Right kidney (tissue), 1 donor: ENCODE results near the gene NCOA3.

Experiments used
- DNase-seq: peaks from one replicate; pipeline ENCODE4 v3.0.0-alpha.2; 2016

NCOA3 gene

GRCh38 chr20:47682028-47682783 is 180.5 kb downstream of the NCOA3 start:
- no peak for DNase-seq

- no peak for DNase-seq
These were observed 181.2 kb downstream of the NCOA3 start for GRCh38 chr20:47682916-47683315.

GRCh38 chr20:47684306-47685080 is 182.8 kb downstream of the NCOA3 start:
- DNase-seq, result no peak

- DNase-seq, result no peak
These were observed 184.9 kb downstream of the NCOA3 start for GRCh38 chr20:47686545-47686944.

GRCh38 chr20:47687095-47687987 is 185.7 kb downstream of the NCOA3 start:
- no peak for DNase-seq

GRCh38 chr20:47688385-47689381 is 187.0 kb downstream of the NCOA3 start:
- DNase-seq, result no peak

- DNase-seq, result no peak
These were observed 188.0 kb downstream of the NCOA3 start for GRCh38 chr20:47689731-47690130.

GRCh38 chr20:47691625-47692024 is 189.9 kb downstream of the NCOA3 start:
- DNase-seq, result peak; percentile 51

GRCh38 chr20:47694021-47694818 is 192.5 kb downstream of the NCOA3 start:
- no peak for DNase-seq

- DNase-seq, result no peak
These were observed 195.2 kb downstream of the NCOA3 start for GRCh38 chr20:47696856-47697255.

GRCh38 chr20:47698142-47698541 is 196.5 kb downstream of the NCOA3 start:
- no peak for DNase-seq

GRCh38 chr20:47699818-47700217 is 198.1 kb downstream of the NCOA3 start:
- no peak for DNase-seq

- no peak for DNase-seq
These were observed 198.6 kb downstream of the NCOA3 start for GRCh38 chr20:47700327-47700726.

- no peak for DNase-seq
These were observed 199.9 kb downstream of the NCOA3 start for GRCh38 chr20:47701612-47702011.

- no peak for DNase-seq
These were observed 202.1 kb downstream of the NCOA3 start for GRCh38 chr20:47703748-47704147.

GRCh38 chr20:47704746-47705496 is 203.2 kb downstream of the NCOA3 start:
- no peak for DNase-seq

GRCh38 chr20:47705497-47705856 is 203.8 kb downstream of the NCOA3 start:
- no peak for DNase-seq

- DNase-seq, result no peak
These were observed 204.7 kb downstream of the NCOA3 start for GRCh38 chr20:47706345-47706744.
